HG03025 (cell line): Measurements from ENCODE around the gene THOC1.

ENCODE experiments used
- ATAC-seq: cut with Tn5 transposase; IDR thresholded peaks from one replicate; pipeline ENCODE4 v1.9.1; 2021; ENCODE audit warnings: mild to moderate bottlenecking, moderate library complexity; ENCODE audit not compliant: unreplicated experiment, low FRiP score

THOC1 gene

GRCh38 chr18:217532-218336 lies 50.1 kb downstream of the THOC1 start:
- no peak for ATAC-seq

GRCh38 chr18:215448-216010 lies 52.3 kb downstream of the THOC1 start:
- no peak for ATAC-seq

- no peak for ATAC-seq
Observed at GRCh38 chr18:213966-214365, 53.9 kb downstream of the THOC1 start.

GRCh38 chr18:213505-213904 lies 54.3 kb downstream of the THOC1 start:
- no peak for ATAC-seq

- ATAC-seq = no peak
Observed at GRCh38 chr18:212780-213179, 55.1 kb downstream of the THOC1 start.

- no peak for ATAC-seq
Observed at GRCh38 chr18:211582-211981, 56.3 kb downstream of the THOC1 start.

- ATAC-seq = no peak
Observed at GRCh38 chr18:210733-211132, 57.1 kb downstream of the THOC1 start.

- no peak for ATAC-seq
Observed at GRCh38 chr18:210075-210474, 57.8 kb downstream of the THOC1 start.

GRCh38 chr18:199768-200167 lies 68.1 kb downstream of the THOC1 start:
- ATAC-seq = no peak

- ATAC-seq = no peak
Observed at GRCh38 chr18:199214-199613, 68.6 kb downstream of the THOC1 start.

GRCh38 chr18:195651-196050 lies 72.2 kb downstream of the THOC1 start:
- ATAC-seq = no peak

GRCh38 chr18:192801-193200 lies 75.0 kb downstream of the THOC1 start:
- ATAC-seq = no peak

- no peak for ATAC-seq
Observed at GRCh38 chr18:191725-192124, 76.1 kb downstream of the THOC1 start.

- no peak for ATAC-seq
Observed at GRCh38 chr18:189254-189653, 78.6 kb downstream of the THOC1 start.

- ATAC-seq = no peak
Observed at GRCh38 chr18:183769-184168, 84.1 kb downstream of the THOC1 start.

GRCh38 chr18:181711-182110 lies 86.1 kb downstream of the THOC1 start:
- ATAC-seq = no peak

- ATAC-seq = no peak
Observed at GRCh38 chr18:179499-179898, 88.3 kb downstream of the THOC1 start.

- ATAC-seq = no peak
Observed at GRCh38 chr18:172361-172760, 95.5 kb downstream of the THOC1 start.
